ENCODE data around the gene CACNG8.

Gene CACNG8

DNA sequence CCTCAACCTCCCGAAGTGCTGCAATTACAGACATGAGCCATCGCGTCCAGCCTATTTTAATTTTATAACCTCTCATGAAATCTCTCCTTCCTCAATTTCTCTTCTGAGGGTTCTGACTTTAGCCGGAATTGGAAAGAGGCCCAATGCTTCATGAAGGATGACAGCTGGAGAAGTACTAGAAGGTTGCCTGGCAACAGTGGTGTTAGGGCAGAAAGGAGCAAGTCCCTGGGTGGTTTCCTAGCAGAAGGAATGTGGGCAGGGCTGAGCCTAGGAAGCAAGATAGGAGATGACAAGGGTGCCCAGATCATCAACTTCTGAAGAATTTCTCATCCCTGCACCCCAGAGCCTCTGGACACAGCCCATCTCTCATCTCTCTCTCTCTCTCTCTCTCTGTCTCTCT, 54.5 kb downstream of the CACNG8 start:
- TF ChIP-seq, protein P1, sequence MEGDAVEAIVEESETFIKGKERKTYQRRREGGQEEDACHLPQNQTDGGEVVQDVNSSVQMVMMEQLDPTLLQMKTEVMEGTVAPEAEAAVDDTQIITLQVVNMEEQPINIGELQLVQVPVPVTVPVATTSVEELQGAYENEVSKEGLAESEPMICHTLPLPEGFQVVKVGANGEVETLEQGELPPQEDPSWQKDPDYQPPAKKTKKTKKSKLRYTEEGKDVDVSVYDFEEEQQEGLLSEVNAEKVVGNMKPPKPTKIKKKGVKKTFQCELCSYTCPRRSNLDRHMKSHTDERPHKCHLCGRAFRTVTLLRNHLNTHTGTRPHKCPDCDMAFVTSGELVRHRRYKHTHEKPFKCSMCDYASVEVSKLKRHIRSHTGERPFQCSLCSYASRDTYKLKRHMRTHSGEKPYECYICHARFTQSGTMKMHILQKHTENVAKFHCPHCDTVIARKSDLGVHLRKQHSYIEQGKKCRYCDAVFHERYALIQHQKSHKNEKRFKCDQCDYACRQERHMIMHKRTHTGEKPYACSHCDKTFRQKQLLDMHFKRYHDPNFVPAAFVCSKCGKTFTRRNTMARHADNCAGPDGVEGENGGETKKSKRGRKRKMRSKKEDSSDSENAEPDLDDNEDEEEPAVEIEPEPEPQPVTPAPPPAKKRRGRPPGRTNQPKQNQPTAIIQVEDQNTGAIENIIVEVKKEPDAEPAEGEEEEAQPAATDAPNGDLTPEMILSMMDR (IDR thresholded peaks at IDR 0.05; ENCODE audit: low read length, missing control alignments) = no peak
- H3K4me3 ChIP-seq (replicated peaks; ENCODE audit: low read depth, low read length) = no peak overlapping the region
- DNase-seq (ENCODE audit: low read depth) = peak; percentile 83

DNA sequence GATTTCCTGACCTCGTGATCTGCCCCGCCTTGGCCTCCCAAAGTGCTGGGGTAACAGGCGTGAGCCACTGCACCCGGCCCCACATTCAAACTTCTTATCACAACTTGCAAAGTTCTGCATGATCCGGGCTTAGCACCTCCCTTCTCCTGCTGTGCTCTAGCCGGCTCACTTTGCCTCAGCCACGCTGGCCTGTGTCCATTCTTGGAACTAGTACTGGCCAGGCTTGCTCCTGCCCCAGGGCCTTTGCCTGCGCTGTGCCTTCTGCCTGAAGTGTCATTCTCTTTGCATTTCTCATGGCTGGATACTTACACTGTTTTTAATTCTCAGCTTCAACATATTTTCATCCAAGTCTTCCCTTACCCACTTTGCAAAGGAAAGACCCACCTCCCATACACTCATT, 58.6 kb downstream of the CACNG8 start:
- H3K4me3 ChIP-seq (replicated peaks; ENCODE audit: low read depth, low read length) = no peak overlapping the region
- TF ChIP-seq, protein P1 (IDR thresholded peaks at IDR 0.05; ENCODE audit: low read length, missing control alignments) = no peak
- DNase-seq (ENCODE audit: low read depth) = no peak

DNA sequence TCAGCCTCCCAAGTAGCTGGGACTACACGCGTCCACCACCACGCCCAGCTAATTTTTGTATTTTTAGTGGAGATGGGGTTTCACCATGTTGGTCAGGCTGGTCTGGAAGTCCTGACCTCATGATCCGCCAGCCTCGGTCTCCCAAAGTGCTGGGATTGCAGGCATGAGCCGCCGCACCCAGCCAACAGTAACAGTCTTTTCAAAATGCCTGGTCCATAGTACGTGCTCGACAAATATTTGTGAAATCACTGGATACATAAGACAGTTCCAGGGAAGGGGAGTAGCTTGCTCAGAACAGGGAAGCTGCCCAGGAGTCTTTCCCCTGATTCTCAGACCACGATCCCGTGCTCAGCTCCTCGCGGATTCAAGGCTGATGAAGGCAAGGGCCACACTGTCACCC, 59.2 kb downstream of the CACNG8 start:
- TF ChIP-seq, protein P1 (IDR thresholded peaks at IDR 0.05; ENCODE audit: low read length, missing control alignments) = no peak
- no peak for DNase-seq (ENCODE audit: low read depth)
- H3K4me3 ChIP-seq (replicated peaks; ENCODE audit: low read depth, low read length) = no peak overlapping the region

DNA sequence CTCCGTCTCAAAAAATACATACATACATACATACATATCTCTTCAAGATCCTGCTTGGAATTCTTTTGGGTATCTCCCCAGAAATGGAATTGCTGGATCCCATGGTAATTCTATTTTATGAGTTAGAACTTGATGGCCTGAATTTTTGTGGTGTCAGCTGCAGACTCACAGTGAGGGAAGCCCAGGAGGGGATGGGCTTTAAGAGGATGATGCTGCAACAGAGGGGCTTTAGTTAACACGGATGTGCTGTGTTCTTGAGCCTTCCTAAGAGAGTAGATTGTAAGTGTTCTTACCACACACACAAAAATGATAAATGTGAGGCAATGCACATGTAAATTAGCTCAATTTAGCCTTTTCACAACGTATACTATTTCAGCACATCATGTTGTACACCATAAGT, 60.5 kb downstream of the CACNG8 start:
- no peak for DNase-seq (ENCODE audit: low read depth)
- H3K4me3 ChIP-seq (replicated peaks; ENCODE audit: low read depth, low read length) = no peak overlapping the region
- TF ChIP-seq, protein P1 (IDR thresholded peaks at IDR 0.05; ENCODE audit: low read length, missing control alignments) = no peak

DNA sequence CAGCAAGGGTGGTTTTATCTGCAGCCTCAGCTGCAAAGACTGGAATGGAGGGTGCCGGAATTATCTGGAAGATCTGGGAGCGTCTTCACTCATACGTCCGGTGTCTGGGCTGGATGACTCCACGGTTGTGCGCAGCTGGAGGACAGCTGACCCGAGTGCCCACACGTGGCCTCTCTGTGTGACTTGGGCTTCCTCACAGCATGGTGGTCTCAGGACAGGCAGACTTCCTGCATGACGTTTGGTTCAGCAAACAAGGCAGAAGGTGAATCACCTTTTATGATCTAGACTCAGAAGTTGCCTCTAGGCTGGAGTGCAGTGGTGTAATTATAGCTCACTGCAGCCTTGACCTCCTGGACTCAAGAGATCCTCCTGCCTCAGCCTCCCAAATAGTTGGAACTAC, 61.9 kb downstream of the CACNG8 start:
- no peak overlapping the region for H3K4me3 ChIP-seq (replicated peaks; ENCODE audit: low read depth, low read length)
- TF ChIP-seq, protein P1 (IDR thresholded peaks at IDR 0.05; ENCODE audit: low read length, missing control alignments) = no peak
- no peak for DNase-seq (ENCODE audit: low read depth)

DNA sequence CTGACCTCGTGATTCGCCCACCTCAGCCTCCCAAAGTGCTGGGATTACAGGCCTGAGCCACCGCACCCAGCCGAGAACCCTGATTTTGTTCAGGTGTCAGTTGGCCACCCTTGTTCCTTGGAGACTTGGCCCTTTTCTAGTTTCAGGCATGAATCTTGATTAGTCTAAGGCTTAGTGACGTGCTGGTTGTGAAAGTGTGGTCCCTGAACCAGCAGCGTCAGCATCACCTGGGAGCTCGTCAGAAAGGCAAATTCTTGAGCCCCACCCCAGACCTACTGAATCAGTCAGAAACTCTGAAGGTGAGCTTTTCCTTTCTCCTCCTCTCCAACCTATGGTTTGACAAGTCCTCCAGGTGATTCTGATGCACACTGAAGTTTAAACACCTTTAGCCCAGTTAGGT, 63.9 kb downstream of the CACNG8 start:
- no peak for DNase-seq (ENCODE audit: low read depth)
- TF ChIP-seq, protein P1 (IDR thresholded peaks at IDR 0.05; ENCODE audit: low read length, missing control alignments) = no peak
- H3K4me3 ChIP-seq (replicated peaks; ENCODE audit: low read depth, low read length) = no peak overlapping the region

DNA sequence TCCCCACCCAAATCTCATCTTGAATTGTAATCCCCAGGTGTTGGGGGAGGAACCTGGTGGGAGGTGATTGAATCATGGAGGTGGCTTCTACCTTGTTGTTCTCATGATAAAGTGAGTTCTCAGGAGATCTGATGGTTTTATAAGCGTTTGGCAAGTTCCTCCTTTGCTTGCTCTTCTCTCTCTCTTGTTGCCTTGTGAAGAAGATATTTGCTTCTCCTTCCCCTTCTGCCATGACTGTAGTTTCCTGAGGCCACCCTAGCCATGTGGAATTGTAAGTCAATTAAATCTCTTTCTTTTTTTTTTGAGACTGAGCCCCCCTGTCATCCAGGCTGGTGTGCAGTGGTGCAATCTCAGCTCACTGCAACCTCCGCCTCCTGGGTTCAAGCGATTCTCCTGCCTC, 66.6 kb downstream of the CACNG8 start:
- no peak overlapping the region for H3K4me3 ChIP-seq (replicated peaks; ENCODE audit: low read depth, low read length)
- no peak for DNase-seq (ENCODE audit: low read depth)
- TF ChIP-seq, protein P1 (IDR thresholded peaks at IDR 0.05; ENCODE audit: low read length, missing control alignments) = no peak

Data from fibroblast of pulmonary artery (primary cell).